Measurements from ENCODE around the gene LAMA2.

- TF ChIP-seq REST (IDR thresholded peaks at IDR 0.05; ENCODE audit: insufficient read depth in 1 of 2, low read depth in 2 of 2, low read length in 2 of 2) (no peak), POLR2AphosphoS5 (IDR thresholded peaks at IDR 0.05; ENCODE audit: low read depth, low read length) (no peak), SIN3A (IDR thresholded peaks at IDR 0.05; ENCODE audit: borderline replicate concordance, insufficient read depth, low read length) (no peak), TAF1 (IDR thresholded peaks at IDR 0.05; ENCODE audit: borderline replicate concordance, insufficient read depth, low read length) (no peak), FOXP2 (optimal IDR thresholded peaks at IDR 0.05; ENCODE audit: borderline replicate concordance, extremely low read depth, extremely low read length, insufficient read depth) (no peak)
These were observed 528.2 kb downstream of the LAMA2 start for GRCh38 chr6:129411092-129411491.

All from PFSK-1 (cell line).